Ectodermal cell (in vitro differentiated cells): Measurements from ENCODE around the gene ATF6B.

Experiments used
- H3K27ac ChIP-seq: 2 replicates; pipeline ENCODE4 v1.7.0; 2013; ENCODE audit warnings: mild to moderate bottlenecking, low read depth, low read length; ENCODE audit not compliant: insufficient read depth, poor library complexity, severe bottlenecking
- H3K27me3 ChIP-seq: 2 replicates; pipeline ENCODE4 v1.7.0; 2013; ENCODE audit warnings: mild to moderate bottlenecking, low read length; ENCODE audit not compliant: insufficient read depth, control insufficient read depth, poor library complexity, severe bottlenecking
- H3K36me3 ChIP-seq: one replicate; pipeline ENCODE4 v1.7.0; 2013; ENCODE audit warnings: low read length; ENCODE audit not compliant: control insufficient read depth, insufficient read depth
- H3K4me1 ChIP-seq: one replicate; pipeline ENCODE4 v1.7.0; 2013; ENCODE audit warnings: low read length; ENCODE audit not compliant: control insufficient read depth, insufficient read depth
- H3K4me3 ChIP-seq: 2 replicates; pipeline ENCODE4 v1.7.0; 2013; ENCODE audit warnings: low read depth, low read length, control low read depth; ENCODE audit not compliant: insufficient read depth
- H3K9me3 ChIP-seq: 2 replicates; pipeline ENCODE4 v1.7.0; 2013; ENCODE audit warnings: mild to moderate bottlenecking, low read length, moderate library complexity; ENCODE audit not compliant: control insufficient read depth
- WGBS, 2 experiments: methylation state at CpG; one replicate each; pipeline ENCODE4 v1.1.7; 2013; ENCODE audit warnings: missing lambda C conversion rate in 2 of 2; 5-methylcytosine and 5-hydroxymethylcytosine counted together

ATF6B gene

DNA sequence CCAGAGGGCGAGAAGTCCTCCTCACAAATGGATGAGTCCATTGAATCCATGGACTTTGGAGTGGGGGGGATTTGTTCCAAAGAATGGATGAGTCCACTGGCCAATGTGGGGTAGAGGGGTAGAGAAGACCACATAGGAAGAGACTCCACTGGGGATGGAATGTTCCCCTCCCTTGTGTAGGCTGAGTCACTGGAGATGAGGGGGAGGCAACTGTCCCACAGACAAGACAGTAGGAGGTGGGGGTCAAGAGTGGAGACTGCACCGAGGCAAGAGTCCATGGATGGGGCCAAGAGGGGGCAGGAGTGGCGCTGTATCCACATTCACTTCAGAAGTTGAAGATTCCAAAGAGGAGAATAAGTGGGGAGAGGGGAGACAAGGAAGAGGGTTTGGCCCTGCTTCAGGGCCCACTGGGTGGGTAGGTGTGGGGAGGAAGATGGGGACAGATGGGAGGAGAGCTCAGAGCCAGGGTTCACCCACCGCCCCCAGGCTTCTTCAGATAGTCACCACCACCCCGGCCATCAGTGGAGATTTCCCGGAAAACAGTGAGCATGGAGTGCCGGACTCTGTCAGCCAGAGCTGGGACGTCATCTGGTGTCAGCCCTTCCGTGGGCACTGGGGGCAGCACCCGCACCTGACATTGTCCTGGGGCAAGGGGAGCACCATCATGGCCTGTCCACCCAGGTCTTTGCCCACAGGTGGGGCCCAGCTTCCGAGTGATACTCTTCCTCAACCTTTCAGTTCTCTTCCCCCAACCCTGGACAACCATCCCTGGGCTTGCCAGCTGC is 41.0 kb upstream of the ATF6B start:
- Histone ChIP-seq H3K4me3 (no peak overlapping the region), H3K27ac (no peak overlapping the region), H3K27me3 (no peaks in the 10 kb centered on the region), H3K9me3 (no peaks in the 10 kb centered on the region), H3K4me1 (peaks cover 31% of the 10 kb centered on the region), H3K36me3 (peaks cover 28% of the 10 kb centered on the region)
- WGBS, 2 experiments, result 94 to 95% methylated on average over 11 of the region's 11 CpGs

DNA sequence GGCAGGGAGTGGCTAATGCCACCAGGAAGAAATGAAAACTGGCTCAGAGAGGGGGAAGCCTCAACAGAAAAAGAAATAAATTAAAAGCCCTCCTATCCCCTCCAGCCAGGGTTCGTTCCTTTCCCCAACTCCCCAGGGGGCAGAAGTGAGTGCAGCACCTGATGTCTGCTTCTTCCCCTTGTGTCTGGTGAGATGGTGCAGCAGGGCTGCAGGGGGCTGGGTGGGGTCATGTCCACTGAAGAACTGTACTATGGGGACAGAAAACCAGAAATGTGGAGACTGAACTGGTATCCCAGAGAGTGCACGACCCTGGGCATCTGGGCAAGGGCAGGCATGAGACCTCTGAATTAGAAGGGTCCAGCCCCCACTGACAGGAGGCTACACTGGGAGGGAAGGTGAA is 40.3 kb upstream of the ATF6B start:
- peak overlapping the region; percentile 6 for H3K27ac ChIP-seq
- no peaks in the 10 kb centered on the region for H3K27me3 ChIP-seq
- H3K4me3 ChIP-seq, result no peak overlapping the region
- WGBS, 2 experiments, result 75 to 87% methylated on average over 2 of the region's 2 CpGs
- peaks cover 36% of the 10 kb centered on the region for H3K4me1 ChIP-seq
- H3K9me3 ChIP-seq, result no peaks in the 10 kb centered on the region
- H3K36me3 ChIP-seq, result peaks cover 28% of the 10 kb centered on the region

- Histone ChIP-seq H3K9me3 (no peaks in the 10 kb centered on the region), H3K4me1 (peaks cover 34% of the 10 kb centered on the region), H3K36me3 (peaks cover 28% of the 10 kb centered on the region), H3K27me3 (no peaks in the 10 kb centered on the region), H3K27ac (peak overlapping the region; percentile 50), H3K4me3 (no peak overlapping the region)
- 87 to 89% methylated on average over 6 of the region's 6 CpGs for WGBS, 2 experiments
Measured at GRCh38 chr6:32167761-32168262, 39.8 kb upstream of the ATF6B start.

- Histone ChIP-seq H3K4me3 (no peak overlapping the region), H3K4me1 (peaks cover 34% of the 10 kb centered on the region), H3K27ac (peak overlapping the region; percentile 50), H3K27me3 (no peaks in the 10 kb centered on the region), H3K9me3 (no peaks in the 10 kb centered on the region), H3K36me3 (peaks cover 28% of the 10 kb centered on the region)
- WGBS, 2 experiments, result 95% methylated on average over 32 of the region's 32 CpGs
Measured at GRCh38 chr6:32167154-32167760, 39.2 kb upstream of the ATF6B start.

DNA sequence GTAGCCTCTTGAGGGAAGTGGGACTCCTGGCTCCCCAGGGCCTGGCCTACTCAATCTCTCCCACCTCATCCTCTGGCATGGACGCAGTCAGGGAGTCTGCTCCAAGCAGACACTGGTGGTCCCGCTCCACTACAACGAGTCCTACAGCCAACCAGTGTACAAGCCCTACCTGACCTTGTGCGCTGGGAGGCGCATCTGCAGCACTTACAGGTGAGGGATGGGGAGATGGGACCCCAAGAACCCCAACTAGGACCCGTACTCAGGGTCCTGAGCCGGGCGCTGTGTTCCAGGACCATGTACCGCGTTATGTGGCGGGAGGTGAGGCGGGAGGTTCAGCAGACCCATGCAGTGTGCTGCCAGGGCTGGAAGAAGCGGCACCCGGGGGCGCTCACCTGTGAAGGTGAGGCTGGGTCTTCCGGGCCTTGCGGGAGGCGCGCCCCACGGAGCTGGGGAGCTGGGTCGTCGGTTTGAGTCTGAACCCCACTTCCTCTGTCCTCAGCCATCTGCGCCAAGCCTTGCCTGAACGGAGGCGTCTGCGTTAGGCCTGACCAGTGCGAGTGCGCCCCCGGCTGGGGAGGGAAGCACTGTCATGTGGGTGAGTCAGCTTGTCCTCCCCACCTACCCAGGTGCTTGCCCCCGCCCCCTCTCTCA is 38.5 kb upstream of the ATF6B start:
- Histone ChIP-seq H3K27ac (peak overlapping the region; percentile 3), H3K27me3 (no peaks in the 10 kb centered on the region), H3K4me1 (peaks cover 34% of the 10 kb centered on the region), H3K9me3 (no peaks in the 10 kb centered on the region), H3K4me3 (no peak overlapping the region), H3K36me3 (peaks cover 26% of the 10 kb centered on the region)
- 93 to 94% methylated on average over 30 of the region's 30 CpGs for WGBS, 2 experiments

DNA sequence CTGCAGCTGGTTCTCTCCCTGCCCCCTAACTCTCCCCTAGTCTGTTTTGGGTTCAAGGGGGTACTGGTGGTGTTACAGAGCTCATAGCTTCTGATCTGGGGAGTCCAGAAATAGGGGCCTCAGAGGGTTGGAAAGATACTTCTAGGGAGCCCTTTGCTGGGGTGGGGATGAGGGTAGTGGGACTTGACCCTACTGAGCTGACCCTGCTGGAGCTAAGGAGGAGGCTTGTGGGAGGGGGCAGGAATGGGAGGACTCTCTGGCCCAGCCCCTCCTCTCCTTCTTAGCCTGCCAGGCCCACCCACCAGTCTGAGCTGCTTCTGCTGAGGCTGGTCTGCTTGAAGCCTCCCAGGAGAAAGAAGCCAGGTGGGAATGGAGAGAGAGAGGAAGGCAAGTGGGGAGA is 36.2 kb upstream of the ATF6B start, which contains the start of gene EGFL8:
EGFL8 (plus strand) TSS at position 301 of the 400 bp plus-strand sequence. CDS start 1,571 bp downstream, outside the sequence.
- peak within 1 kb of the TSS; percentile 92 for H3K27ac ChIP-seq
- H3K36me3 ChIP-seq, result peaks cover 8% of the 10 kb centered on the region
- no peaks in the 10 kb centered on the region for H3K27me3 ChIP-seq
- H3K4me3 ChIP-seq, result no peak within 1 kb of the TSS
- H3K9me3 ChIP-seq, result no peaks in the 10 kb centered on the region
- H3K4me1 ChIP-seq, result peaks cover 34% of the 10 kb centered on the region

DNA sequence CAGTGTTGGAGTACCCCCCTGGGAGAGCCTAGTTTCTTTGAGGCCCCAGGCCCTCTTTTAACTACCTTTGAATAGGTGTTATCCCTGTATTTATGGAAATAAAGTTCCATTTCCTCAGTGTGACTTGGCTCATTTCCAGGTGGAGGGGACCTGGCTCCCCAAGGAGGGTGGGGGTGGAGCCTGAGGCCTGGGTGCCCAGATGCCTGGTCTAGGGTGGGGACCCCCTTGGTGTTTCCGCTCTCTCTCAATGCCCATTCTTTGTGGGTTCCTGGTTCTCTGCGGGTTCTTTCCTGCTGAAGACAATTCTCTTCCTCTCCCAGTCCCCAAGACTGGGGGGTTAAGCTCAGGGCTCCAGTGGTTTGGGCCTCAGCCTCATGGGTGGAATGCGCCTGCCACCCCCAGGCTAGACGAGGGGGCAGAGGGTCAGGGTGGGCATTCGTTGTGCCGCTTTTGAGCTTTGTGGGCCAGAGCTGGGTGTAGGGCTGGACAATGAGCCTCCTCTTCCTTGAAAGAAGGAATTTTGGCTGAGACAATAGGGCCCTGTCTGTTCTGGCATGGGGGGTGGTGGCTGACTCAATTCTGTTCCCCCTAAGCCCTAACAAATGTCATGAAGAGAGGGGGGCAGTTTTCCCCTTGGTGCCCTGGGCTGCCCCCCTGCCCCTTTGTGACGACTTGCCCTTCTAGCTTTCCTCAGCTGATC is 35.7 kb upstream of the ATF6B start:
- Histone ChIP-seq H3K4me3 (no peak overlapping the region), H3K4me1 (peaks cover 31% of the 10 kb centered on the region), H3K36me3 (peaks cover 8% of the 10 kb centered on the region), H3K9me3 (no peaks in the 10 kb centered on the region), H3K27ac (peak overlapping the region; percentile 92), H3K27me3 (no peaks in the 10 kb centered on the region)
- WGBS, 2 experiments, result 65 to 79% methylated on average over 7 of the region's 7 CpGs

GRCh38 chr6:32158052-32158451 is 30.0 kb upstream of the ATF6B start:
- H3K4me1 ChIP-seq, result no peaks in the 10 kb centered on the region
- H3K4me3 ChIP-seq, result no peak overlapping the region
- peaks cover 21% of the 10 kb centered on the region for H3K36me3 ChIP-seq
- H3K27ac ChIP-seq, result no peak overlapping the region
- H3K27me3 ChIP-seq, result no peaks in the 10 kb centered on the region
- no peaks in the 10 kb centered on the region for H3K9me3 ChIP-seq

DNA sequence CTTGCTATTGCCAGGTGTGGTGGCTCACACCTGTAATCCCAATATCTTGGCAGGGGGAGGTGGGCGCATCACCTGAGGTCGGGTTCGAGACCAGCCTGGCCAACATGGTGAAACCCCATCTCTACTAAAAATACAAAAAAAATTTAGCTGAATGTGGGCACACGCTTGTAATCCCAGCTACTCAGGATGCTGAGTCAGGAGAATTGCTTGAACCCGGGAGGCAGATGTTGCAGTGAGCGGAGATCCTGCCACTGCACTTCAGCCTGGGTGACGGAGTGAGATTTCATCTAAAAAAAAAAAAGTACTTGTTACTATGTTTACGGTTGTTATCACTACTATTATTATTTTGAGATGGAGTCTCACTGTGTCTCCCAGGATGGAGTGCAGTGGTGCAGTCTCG is 28.8 kb upstream of the ATF6B start:
- peaks cover 21% of the 10 kb centered on the region for H3K36me3 ChIP-seq
- 91 to 92% methylated on average over 9 of the region's 9 CpGs for WGBS, 2 experiments

More for the DNA sequence above, 28.8 kb upstream of the ATF6B start:
- peaks cover 8% of the 10 kb centered on the region for H3K4me1 ChIP-seq
- H3K27ac ChIP-seq, result no peak overlapping the region
- peaks cover 5% of the 10 kb centered on the region for H3K27me3 ChIP-seq
- no peaks in the 10 kb centered on the region for H3K9me3 ChIP-seq
- no peak overlapping the region for H3K4me3 ChIP-seq
